ENCODE data around the gene COL28A1.

The COL28A1 gene

GRCh38 chr7:7417414-7417813 lies 118.3 kb downstream of the COL28A1 start:
- no peak overlapping the region for H3K4me3 ChIP-seq (IDR thresholded peaks at IDR 0.05; ENCODE audit: insufficient read depth, low read depth, low read length)
- no peak overlapping the region for H3K9ac ChIP-seq
- H4K20me1 ChIP-seq (ENCODE audit: insufficient read depth) = no peaks in the 10 kb centered on the region
- no peaks in the 10 kb centered on the region for H3K36me3 ChIP-seq (ENCODE audit: insufficient read depth)
- no peak overlapping the region for H2AFZ ChIP-seq (ENCODE audit: low read depth)
- no peak overlapping the region for H3K27ac ChIP-seq
- H3K27me3 ChIP-seq (ENCODE audit: insufficient read depth, low read depth) = no peaks in the 10 kb centered on the region
- no peaks in the 10 kb centered on the region for H3K79me2 ChIP-seq (ENCODE audit: insufficient read depth, low read depth)
- no peaks in the 10 kb centered on the region for H3K4me1 ChIP-seq (ENCODE audit: low read depth, poor library complexity, severe bottlenecking)
- H3K4me2 ChIP-seq = no peak overlapping the region
- TF ChIP-seq, protein P1, sequence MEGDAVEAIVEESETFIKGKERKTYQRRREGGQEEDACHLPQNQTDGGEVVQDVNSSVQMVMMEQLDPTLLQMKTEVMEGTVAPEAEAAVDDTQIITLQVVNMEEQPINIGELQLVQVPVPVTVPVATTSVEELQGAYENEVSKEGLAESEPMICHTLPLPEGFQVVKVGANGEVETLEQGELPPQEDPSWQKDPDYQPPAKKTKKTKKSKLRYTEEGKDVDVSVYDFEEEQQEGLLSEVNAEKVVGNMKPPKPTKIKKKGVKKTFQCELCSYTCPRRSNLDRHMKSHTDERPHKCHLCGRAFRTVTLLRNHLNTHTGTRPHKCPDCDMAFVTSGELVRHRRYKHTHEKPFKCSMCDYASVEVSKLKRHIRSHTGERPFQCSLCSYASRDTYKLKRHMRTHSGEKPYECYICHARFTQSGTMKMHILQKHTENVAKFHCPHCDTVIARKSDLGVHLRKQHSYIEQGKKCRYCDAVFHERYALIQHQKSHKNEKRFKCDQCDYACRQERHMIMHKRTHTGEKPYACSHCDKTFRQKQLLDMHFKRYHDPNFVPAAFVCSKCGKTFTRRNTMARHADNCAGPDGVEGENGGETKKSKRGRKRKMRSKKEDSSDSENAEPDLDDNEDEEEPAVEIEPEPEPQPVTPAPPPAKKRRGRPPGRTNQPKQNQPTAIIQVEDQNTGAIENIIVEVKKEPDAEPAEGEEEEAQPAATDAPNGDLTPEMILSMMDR (conservative IDR thresholded peaks at IDR 0.05; ENCODE audit: low read depth, low read length) = no peak

GRCh38 chr7:7416031-7416858 lies 119.4 kb downstream of the COL28A1 start:
- Histone ChIP-seq H2AFZ (ENCODE audit: low read depth) (no peak overlapping the region), H4K20me1 (ENCODE audit: insufficient read depth) (no peaks in the 10 kb centered on the region), H3K4me2 (no peak overlapping the region), H3K27ac (no peak overlapping the region), H3K4me1 (ENCODE audit: low read depth, poor library complexity, severe bottlenecking) (no peaks in the 10 kb centered on the region), H3K4me3 (IDR thresholded peaks at IDR 0.05; ENCODE audit: insufficient read depth, low read depth, low read length) (no peak overlapping the region), H3K36me3 (ENCODE audit: insufficient read depth) (no peaks in the 10 kb centered on the region), H3K79me2 (ENCODE audit: insufficient read depth, low read depth) (no peaks in the 10 kb centered on the region), H3K9ac (no peak overlapping the region), H3K27me3 (ENCODE audit: insufficient read depth, low read depth) (no peaks in the 10 kb centered on the region)
- TF ChIP-seq, protein P1 (conservative IDR thresholded peaks at IDR 0.05; ENCODE audit: low read depth, low read length) = no peak

DNA sequence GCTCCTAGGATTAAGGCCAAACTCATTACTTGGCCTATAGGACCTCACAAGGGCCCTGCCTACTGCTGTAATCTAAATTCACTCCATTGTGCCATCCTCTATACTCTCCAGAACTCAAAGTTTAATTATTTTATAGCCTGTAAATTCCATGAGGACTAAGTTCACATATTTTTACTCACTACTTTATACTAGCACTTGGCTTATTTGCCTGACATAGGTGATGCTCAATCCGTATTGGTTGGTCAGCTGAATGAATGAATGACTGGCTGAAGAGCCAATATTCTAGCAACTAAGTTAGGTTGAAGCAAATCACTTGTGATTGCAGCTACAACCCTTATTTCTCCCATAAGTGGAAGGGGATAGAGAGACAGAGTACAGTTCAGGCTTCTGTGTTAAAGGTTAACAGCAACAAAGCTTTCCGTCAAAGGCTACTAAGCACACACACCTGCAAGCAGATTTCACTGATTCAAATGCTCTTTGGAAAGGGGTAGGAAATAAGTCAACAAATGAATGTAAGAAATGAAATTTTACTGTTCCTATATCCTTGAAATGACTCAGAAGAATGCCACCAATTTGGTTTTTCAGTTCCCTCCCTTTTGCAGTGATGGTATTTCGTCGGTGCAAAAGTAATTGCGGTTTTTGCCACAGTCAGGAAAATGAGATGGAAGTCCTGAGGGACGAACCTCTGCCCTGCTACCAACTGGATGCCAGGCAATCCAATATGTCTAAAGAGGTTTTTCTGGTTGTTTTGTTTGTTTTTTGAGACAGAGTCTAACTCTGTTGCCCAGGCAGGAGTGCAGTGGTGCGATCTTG lies 120.7 kb downstream of the COL28A1 start:
- Histone ChIP-seq H3K9ac (no peak overlapping the region), H3K4me3 (IDR thresholded peaks at IDR 0.05; ENCODE audit: insufficient read depth, low read depth, low read length) (no peak overlapping the region), H3K79me2 (ENCODE audit: insufficient read depth, low read depth) (no peaks in the 10 kb centered on the region), H3K27me3 (ENCODE audit: insufficient read depth, low read depth) (no peaks in the 10 kb centered on the region), H3K27ac (no peak overlapping the region), H3K36me3 (ENCODE audit: insufficient read depth) (no peaks in the 10 kb centered on the region), H2AFZ (ENCODE audit: low read depth) (no peak overlapping the region), H4K20me1 (ENCODE audit: insufficient read depth) (no peaks in the 10 kb centered on the region), H3K4me1 (ENCODE audit: low read depth, poor library complexity, severe bottlenecking) (no peaks in the 10 kb centered on the region), H3K4me2 (no peak overlapping the region)
- TF ChIP-seq, protein P1 (conservative IDR thresholded peaks at IDR 0.05; ENCODE audit: low read depth, low read length) = no peak

DNA sequence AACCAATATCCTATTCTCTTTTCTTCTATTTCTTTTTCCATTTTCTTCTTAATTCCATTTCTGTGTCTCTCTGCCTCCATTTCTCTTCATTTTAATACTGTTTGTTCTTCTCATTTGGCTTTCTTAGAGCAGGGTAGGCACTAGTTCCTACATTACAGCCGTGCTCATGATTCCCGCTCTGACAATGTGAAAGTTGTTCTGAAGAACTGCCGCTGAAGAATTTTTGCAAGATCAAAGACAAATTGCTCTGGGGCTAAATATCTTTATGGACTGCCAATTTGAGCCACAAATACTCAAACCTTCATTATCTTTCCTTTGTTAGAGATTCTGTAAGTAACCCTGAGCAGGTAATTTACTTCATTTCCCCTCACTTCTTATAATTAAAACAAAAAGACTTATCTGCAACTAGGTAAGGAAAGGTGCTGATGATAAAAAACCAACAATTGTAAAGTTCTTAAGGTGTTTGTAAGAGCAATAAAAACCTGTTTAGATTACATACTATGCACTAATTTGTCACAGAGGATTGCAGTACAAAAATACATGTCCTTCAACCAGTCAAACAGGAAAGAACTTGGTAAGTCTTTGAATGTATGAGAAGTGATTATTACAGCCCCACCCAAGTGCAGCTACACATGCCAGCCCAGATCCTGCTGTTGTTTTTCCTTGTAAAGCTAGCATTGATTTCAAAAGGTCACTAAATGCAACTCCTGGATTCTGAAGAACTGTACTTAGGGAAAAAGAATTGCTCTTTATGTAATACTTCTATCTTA lies 127.5 kb downstream of the COL28A1 start:
- no peaks in the 10 kb centered on the region for H4K20me1 ChIP-seq (ENCODE audit: insufficient read depth)

More for the DNA sequence above, 127.5 kb downstream of the COL28A1 start:
- H3K27ac ChIP-seq = no peak overlapping the region
- TF ChIP-seq, protein P1 (conservative IDR thresholded peaks at IDR 0.05; ENCODE audit: low read depth, low read length) = no peak
- H3K27me3 ChIP-seq (ENCODE audit: insufficient read depth, low read depth) = no peaks in the 10 kb centered on the region
- no peak overlapping the region for H2AFZ ChIP-seq (ENCODE audit: low read depth)
- no peaks in the 10 kb centered on the region for H3K79me2 ChIP-seq (ENCODE audit: insufficient read depth, low read depth)
- H3K4me1 ChIP-seq (ENCODE audit: low read depth, poor library complexity, severe bottlenecking) = no peaks in the 10 kb centered on the region
- H3K4me3 ChIP-seq (IDR thresholded peaks at IDR 0.05; ENCODE audit: insufficient read depth, low read depth, low read length) = no peak overlapping the region
- H3K36me3 ChIP-seq (ENCODE audit: insufficient read depth) = no peaks in the 10 kb centered on the region
- H3K4me2 ChIP-seq = no peak overlapping the region
- no peak overlapping the region for H3K9ac ChIP-seq
